B cell (primary cell): ENCODE data around the gene S100A5. TPM values are rescaled to one million over a fixed set of nuclear protein-coding genes. Genes with fewer than 3 reads are reported as not detected.
A peak's percentile ranks its signal among the peaks of the same experiment; 100 is the strongest.

Experiments used
- ATAC-seq: fragments of 200-7000 bp; cut with Tn5 transposase; one replicate; pipeline ENCODE4 v1.10.0; 2021; ENCODE audit warnings: low read depth, mild to moderate bottlenecking, moderate number of reproducible peaks, moderate library complexity
- CTCF ChIA-PET: fragments of 350-600 bp; sonication (Branson Sonifier 250); formaldehyde crosslinking; loops from one replicate; lab custom pipeline; 2021; ENCODE audit warnings: antibody characterized with exemption, inconsistent platforms; lab: Charles Lee
- POLR2A ChIA-PET: fragments of 350-600 bp; sonication (Branson Sonifier 250); formaldehyde crosslinking; loops from one replicate; lab custom pipeline; 2021; ENCODE audit warnings: antibody characterized with exemption; lab: Charles Lee
- DNase-seq: peaks from one replicate; pipeline ENCODE4 v3.0.0; 2013
- H2AFZ ChIP-seq: 2 replicates; pipeline ENCODE4 v1.6.1; 2012; ENCODE audit warnings: mild to moderate bottlenecking, low read depth, low read length; ENCODE audit not compliant: insufficient read depth, poor library complexity, severe bottlenecking
- H3K27ac ChIP-seq, 2 donors: 1 replicate in 1 of 2; 2 replicates in 1 of 2; pipeline ENCODE4 v1.5.1; 2012 to 2013; ENCODE audit warnings: low read length in 2 of 2, mild to moderate bottlenecking in 2 of 2, moderate library complexity in 1 of 2
- H3K27me3 ChIP-seq, 4 experiments: fragments of 200-600 bp in 1 of 4; sonication (generic) in 1 of 4; replicated peaks in 1 of 4; 1 replicate in 2 of 4; 2 replicates in 2 of 4; pipeline versions ENCODE4 v1.6.1 to v1.7.0; 2013 to 2016; ENCODE audit warnings: low read length in 3 of 4, mild to moderate bottlenecking in 2 of 4, mixed read lengths in 1 of 4, moderate library complexity in 1 of 4; ENCODE audit not compliant: insufficient read depth in 4 of 4, control insufficient read depth in 3 of 4; ENCODE audit errors: control extremely low read depth in 1 of 4
- H3K36me3 ChIP-seq, 2 experiments: replicated peaks in 1 of 2; 1 replicate in 1 of 2; 2 replicates in 1 of 2; pipeline versions ENCODE4 v1.6.1 to v1.7.1; 2013; ENCODE audit warnings: low read length in 1 of 2; ENCODE audit not compliant: insufficient read depth in 2 of 2, control insufficient read depth in 1 of 2; ENCODE audit errors: control extremely low read depth in 1 of 2, extremely low read depth in 1 of 2
- H3K4me1 ChIP-seq, 2 donors: fragments of 200-600 bp in 1 of 2; sonication (generic) in 1 of 2; 1 replicate in 1 of 2; 2 replicates in 1 of 2; pipeline versions ENCODE4 v1.5.1 to v1.6.1; 2013 to 2017; ENCODE audit warnings: low read length in 2 of 2; ENCODE audit not compliant: control insufficient read depth in 2 of 2, insufficient read depth in 2 of 2
- H3K4me2 ChIP-seq: replicated peaks from 2 replicates; pipeline ENCODE3; 2012; ENCODE audit warnings: mild to moderate bottlenecking, low read depth, low read length; ENCODE audit not compliant: poor library complexity, severe bottlenecking
- H3K4me3 ChIP-seq, 5 experiments: fragments of 200-600 bp in 1 of 5; sonication (generic) in 1 of 5; 1 replicate in 3 of 5; 2 replicates in 2 of 5; pipeline versions ENCODE4 v1.5.1 to v1.7.0; 2011 to 2016; ENCODE audit warnings: low read length in 4 of 5, mild to moderate bottlenecking in 4 of 5, low read depth in 2 of 5, control low read depth in 1 of 5, moderate library complexity in 1 of 5; ENCODE audit not compliant: insufficient read depth in 1 of 5; ENCODE audit errors: control extremely low read depth in 1 of 5, extremely low read depth in 1 of 5
- H3K79me2 ChIP-seq: fragments of 200-600 bp; sonication (generic); one replicate; pipeline ENCODE4 v1.6.0; 2016; ENCODE audit warnings: low read length; ENCODE audit not compliant: control insufficient read depth, insufficient read depth
- H3K9ac ChIP-seq: fragments of 200-600 bp; sonication (generic); 2 replicates; pipeline ENCODE4 v1.6.1; 2017; ENCODE audit warnings: mild to moderate bottlenecking, low read length, moderate library complexity
- H3K9me3 ChIP-seq, 3 donors: one replicate each; pipeline versions ENCODE4 v1.6.1 to v1.7.1; 2013; ENCODE audit warnings: low read length in 2 of 3; ENCODE audit not compliant: control insufficient read depth in 2 of 3, insufficient read depth in 1 of 3; ENCODE audit errors: control extremely low read depth in 1 of 3
- H4K20me1 ChIP-seq: 2 replicates; pipeline ENCODE4 v1.6.0; 2012; ENCODE audit warnings: mild to moderate bottlenecking, low read length; ENCODE audit not compliant: insufficient read depth, control insufficient read depth, poor library complexity, severe bottlenecking
- H3K27ac Mint-ChIP-seq: one replicate; pipeline ENCODE4 v1.8.0; 2021; ENCODE audit warnings: mixed read lengths
- H3K27me3 Mint-ChIP-seq: one replicate; pipeline ENCODE4 v1.8.0; 2021; ENCODE audit warnings: mixed read lengths
- H3K4me1 Mint-ChIP-seq: one replicate; pipeline ENCODE4 v1.8.0; 2021; ENCODE audit warnings: mixed read lengths
- H3K4me3 Mint-ChIP-seq: one replicate; pipeline ENCODE4 v1.8.0; 2021; ENCODE audit warnings: mixed read lengths
- H3K9me3 Mint-ChIP-seq: one replicate; pipeline ENCODE4 v1.8.0; 2022; ENCODE audit warnings: mixed read lengths; ENCODE audit not compliant: insufficient read depth
- EZH2 ChIP-seq: IDR thresholded peaks from 2 replicates; pipeline ENCODE4 v1.6.1; 2012; ENCODE audit warnings: borderline replicate concordance, low read depth, mild to moderate bottlenecking, moderate library complexity, low read length; ENCODE audit not compliant: insufficient read depth, poor library complexity, severe bottlenecking
- whole genome bisulfite sequencing: methylation state at CpG from one replicate; pipeline ENCODE4 v1.1.5; 2013; ENCODE audit warnings: missing lambda C conversion rate; ENCODE audit not compliant: insufficient coverage; 5-methylcytosine and 5-hydroxymethylcytosine counted together
- intact Hi-C: fragments of 100-400 bp; cut with micrococcal nuclease; formaldehyde crosslinking; loops from one replicate; pipeline ENCODE4 v1.10.0; 2022
- polyA plus RNA-seq: library from polyadenylated mRNA; depleted of rRNA; stranded (reverse); fragments of >200 nt; gene quantifications from 2 replicates; pipeline ENCODE4 v1.2.3, GENCODE V29; 2012
- total RNA-seq, 2 donors: library from RNA; stranded (reverse); fragments of 120-200 nt in 1 of 2; gene quantifications; 1 replicate in 1 of 2; 2 replicates in 1 of 2; pipeline versions ENCODE4 v1.2.3 to v1.2.4, GENCODE V29; 2013 to 2022
- TF ChIP-seq, protein P1 (sequence below): fragments of 200-600 bp; IDR thresholded peaks from one replicate; pipeline ENCODE4 v1.8.0; 2022; ENCODE audit warnings: antibody characterized with exemption, mild to moderate bottlenecking

Gene S100A5
- total and polyA plus RNA-seq, 2 donors (not counting 1 experiment from before 2014, with no cell fraction given): 0.64 TPM; not detected in 1

DNA sequence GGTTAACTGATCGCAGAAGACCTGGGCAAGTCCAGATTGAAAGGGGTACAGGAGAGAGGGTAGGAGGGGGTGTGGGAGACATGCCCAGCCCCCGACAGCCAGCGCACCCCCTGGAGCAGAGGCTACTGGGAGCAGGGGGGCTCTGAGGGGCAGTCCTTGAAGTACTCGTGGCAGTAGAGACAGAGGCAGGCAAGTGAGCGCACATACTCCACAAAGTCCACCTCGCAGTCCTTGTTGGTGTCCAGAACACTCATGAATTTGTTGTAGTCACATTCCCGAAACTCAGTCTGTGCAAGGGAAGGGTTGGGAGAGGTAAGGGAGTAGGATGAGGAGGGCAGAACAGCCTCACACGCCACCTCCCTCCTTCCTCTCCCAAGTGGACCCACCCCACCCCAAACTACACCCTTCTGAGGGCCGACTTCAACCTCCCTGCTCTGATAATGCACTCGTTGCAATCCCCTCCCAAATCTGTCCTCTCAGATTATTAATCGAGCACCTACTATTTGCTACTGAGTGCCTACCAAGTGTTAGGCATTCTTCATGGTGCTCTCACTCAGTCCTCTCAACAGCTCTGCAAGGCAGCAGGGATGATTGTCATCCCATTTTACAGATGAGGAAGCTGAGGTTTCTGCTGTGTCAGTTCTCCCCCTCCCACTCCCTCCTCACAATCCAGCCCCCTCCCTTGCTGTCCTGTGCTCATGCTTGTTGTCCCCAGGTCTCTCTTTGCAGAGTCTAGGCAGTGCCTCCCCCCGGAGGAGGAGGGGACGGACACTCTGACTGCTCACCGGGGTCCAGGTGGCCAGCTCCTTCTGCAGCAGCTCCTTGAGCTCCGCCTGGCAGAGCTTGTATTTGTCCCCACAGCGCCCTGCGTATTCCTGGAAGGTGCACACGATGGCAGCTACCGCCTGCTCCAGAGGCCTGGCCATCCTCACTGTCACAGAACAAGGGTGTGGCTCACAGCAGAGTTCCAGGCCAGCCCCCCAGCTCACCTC, 7.1 kb upstream of the S100A5 start:
- Histone ChIP-seq H3K27ac (no peak overlapping the region), H3K9me3 (no peaks in the 10 kb centered on the region), H2AFZ (no peak overlapping the region), H3K36me3 (peaks cover 0 to 2% of the 10 kb centered on the region in 2 experiments), H3K4me3 (no peak overlapping the region), H3K4me1 (peaks cover 22 to 28% of the 10 kb centered on the region in 2 donors), H3K9ac (no peak overlapping the region), H3K79me2 (no peaks in the 10 kb centered on the region), H3K27me3 (peaks cover 0 to 5% (median 0%) of the 10 kb centered on the region in 4 experiments), H4K20me1 (no peaks in the 10 kb centered on the region), H3K4me2 (no peak overlapping the region)
- Mint-ChIP-seq H3K27me3 (peaks cover 9% of the 10 kb centered on the region), H3K9me3 (no peaks in the 10 kb centered on the region), H3K4me1 (peaks cover 32% of the 10 kb centered on the region), H3K27ac (peak overlapping the region; percentile 37), H3K4me3 (no peak overlapping the region)
- ATAC-seq (no peak), DNase-seq (no peak)
- ChIA-PET POLR2A (no interaction called here), CTCF (interaction anchor here (7.5 kb wide), 1 partner anchor 14 kb away, joined by 59 read pairs; the partner anchor contains the start of gene S100A6)
- intact Hi-C loops: no loop called here
- TF ChIP-seq EZH2: no peak
- TF ChIP-seq, protein P1, sequence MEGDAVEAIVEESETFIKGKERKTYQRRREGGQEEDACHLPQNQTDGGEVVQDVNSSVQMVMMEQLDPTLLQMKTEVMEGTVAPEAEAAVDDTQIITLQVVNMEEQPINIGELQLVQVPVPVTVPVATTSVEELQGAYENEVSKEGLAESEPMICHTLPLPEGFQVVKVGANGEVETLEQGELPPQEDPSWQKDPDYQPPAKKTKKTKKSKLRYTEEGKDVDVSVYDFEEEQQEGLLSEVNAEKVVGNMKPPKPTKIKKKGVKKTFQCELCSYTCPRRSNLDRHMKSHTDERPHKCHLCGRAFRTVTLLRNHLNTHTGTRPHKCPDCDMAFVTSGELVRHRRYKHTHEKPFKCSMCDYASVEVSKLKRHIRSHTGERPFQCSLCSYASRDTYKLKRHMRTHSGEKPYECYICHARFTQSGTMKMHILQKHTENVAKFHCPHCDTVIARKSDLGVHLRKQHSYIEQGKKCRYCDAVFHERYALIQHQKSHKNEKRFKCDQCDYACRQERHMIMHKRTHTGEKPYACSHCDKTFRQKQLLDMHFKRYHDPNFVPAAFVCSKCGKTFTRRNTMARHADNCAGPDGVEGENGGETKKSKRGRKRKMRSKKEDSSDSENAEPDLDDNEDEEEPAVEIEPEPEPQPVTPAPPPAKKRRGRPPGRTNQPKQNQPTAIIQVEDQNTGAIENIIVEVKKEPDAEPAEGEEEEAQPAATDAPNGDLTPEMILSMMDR: no peak
- 86% methylated on average over 16 of the region's 19 CpGs for WGBS
